ENCODE data around the gene COL23A1. TPM values are rescaled to one million over a fixed set of nuclear protein-coding genes. Genes with fewer than 3 reads are reported as not detected.

The COL23A1 gene
- total and polyA plus RNA-seq, 2 of the 13 experiments (the other 11 are each of a cell fraction or from before 2014, with no cell fraction given): not detected

DNA sequence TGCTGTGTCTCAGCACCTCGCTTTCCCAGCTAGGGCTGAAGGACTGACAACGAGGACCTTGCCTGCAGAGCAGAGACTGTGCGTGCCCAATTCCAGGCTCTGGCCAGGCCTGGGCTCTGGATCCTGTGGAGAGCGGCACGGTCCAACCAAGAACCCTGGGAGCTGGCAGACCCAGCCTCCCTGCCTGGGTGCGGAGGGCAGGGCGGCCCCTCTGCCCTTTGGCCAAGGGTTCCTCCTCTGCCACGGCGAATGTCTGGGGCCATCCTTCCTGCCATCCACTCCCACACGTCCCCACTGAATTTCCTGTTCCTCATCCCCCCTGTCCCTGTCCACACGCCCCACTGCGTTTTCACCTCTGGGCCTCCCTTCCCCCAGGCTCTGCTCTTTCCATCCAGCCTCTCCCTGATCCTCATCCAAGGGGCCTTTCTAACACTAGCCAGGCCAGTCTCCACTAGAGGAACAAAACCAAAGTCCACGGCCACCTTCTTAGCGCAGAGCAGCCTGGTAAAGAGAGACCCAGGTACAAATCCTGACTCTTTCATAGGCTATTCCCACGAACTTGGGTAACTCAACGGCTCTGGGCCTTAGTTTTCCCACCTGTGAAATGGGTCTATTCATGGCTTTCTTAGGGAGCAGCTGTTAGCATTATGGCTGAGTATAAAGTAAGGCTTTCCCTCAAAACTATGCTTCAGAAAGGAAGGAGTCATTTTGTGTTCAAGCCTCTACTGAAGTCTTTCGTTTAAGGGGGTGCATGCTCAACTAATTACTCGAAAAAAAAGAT lies 262.1 kb downstream of the COL23A1 start:
- Histone ChIP-seq H4K20me1 (ENCODE audit: insufficient read depth, low read length) (no peaks in the 10 kb centered on the region), H3K4me3 (replicated peaks in 1 of 3; ENCODE audit: insufficient read depth in 1 of 3, low read depth in 2 of 3, low read length in 3 of 3) (no peak overlapping the region), H3K9me3 (ENCODE audit: low read length) (no peaks in the 10 kb centered on the region), H2AFZ (ENCODE audit: low read length) (no peak overlapping the region), H3K9ac (ENCODE audit: insufficient read depth, low read depth, low read length) (no peak overlapping the region), H3K27ac (ENCODE audit: extremely low read length, insufficient read depth, low read length) (no peak overlapping the region), H3K36me3 (replicated peaks in 1 of 2; ENCODE audit: control insufficient read depth in 1 of 2, insufficient read depth in 2 of 2, low read length in 2 of 2) (no peaks in the 10 kb centered on the region), H3K27me3 (ENCODE audit: control insufficient read depth in 1 of 2, insufficient read depth in 2 of 2, low read length in 2 of 2) (peaks cover 3 to 38% of the 10 kb centered on the region in 2 experiments), H3K4me2 (ENCODE audit: low read depth, low read length) (no peak overlapping the region), H3K4me1 (ENCODE audit: insufficient read depth, low read length) (no peaks in the 10 kb centered on the region), H3K79me2 (ENCODE audit: insufficient read depth, low read length) (no peaks in the 10 kb centered on the region)
- TF ChIP-seq HES4 (CRISPR knock-in tag; IDR thresholded peaks at IDR 0.05; ENCODE audit: borderline replicate concordance) (no peak), ZNF629 (CRISPR knock-in tag; conservative IDR thresholded peaks at IDR 0.05) (peak; percentile 51), ZNF101 (CRISPR knock-in tag; IDR thresholded peaks at IDR 0.05; ENCODE audit: borderline replicate concordance, low read depth) (no peak), ARNT (IDR thresholded peaks at IDR 0.05) (no peak), SMARCE1 (IDR thresholded peaks at IDR 0.05; ENCODE audit: borderline replicate concordance) (no peak), RARA (CRISPR knock-in tag; IDR thresholded peaks at IDR 0.05) (no peak)
- TF ChIP-seq, protein P1, sequence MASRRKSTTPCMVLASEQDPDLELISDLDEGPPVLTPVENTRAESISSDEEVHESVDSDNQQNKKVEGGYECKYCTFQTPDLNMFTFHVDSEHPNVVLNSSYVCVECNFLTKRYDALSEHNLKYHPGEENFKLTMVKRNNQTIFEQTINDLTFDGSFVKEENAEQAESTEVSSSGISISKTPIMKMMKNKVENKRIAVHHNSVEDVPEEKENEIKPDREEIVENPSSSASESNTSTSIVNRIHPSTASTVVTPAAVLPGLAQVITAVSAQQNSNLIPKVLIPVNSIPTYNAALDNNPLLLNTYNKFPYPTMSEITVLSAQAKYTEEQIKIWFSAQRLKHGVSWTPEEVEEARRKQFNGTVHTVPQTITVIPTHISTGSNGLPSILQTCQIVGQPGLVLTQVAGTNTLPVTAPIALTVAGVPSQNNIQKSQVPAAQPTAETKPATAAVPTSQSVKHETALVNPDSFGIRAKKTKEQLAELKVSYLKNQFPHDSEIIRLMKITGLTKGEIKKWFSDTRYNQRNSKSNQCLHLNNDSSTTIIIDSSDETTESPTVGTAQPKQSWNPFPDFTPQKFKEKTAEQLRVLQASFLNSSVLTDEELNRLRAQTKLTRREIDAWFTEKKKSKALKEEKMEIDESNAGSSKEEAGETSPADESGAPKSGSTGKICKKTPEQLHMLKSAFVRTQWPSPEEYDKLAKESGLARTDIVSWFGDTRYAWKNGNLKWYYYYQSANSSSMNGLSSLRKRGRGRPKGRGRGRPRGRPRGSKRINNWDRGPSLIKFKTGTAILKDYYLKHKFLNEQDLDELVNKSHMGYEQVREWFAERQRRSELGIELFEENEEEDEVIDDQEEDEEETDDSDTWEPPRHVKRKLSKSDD (CRISPR knock-in tag; IDR thresholded peaks at IDR 0.05; ENCODE audit: low read depth): no peak
- TF ChIP-seq, protein P2, sequence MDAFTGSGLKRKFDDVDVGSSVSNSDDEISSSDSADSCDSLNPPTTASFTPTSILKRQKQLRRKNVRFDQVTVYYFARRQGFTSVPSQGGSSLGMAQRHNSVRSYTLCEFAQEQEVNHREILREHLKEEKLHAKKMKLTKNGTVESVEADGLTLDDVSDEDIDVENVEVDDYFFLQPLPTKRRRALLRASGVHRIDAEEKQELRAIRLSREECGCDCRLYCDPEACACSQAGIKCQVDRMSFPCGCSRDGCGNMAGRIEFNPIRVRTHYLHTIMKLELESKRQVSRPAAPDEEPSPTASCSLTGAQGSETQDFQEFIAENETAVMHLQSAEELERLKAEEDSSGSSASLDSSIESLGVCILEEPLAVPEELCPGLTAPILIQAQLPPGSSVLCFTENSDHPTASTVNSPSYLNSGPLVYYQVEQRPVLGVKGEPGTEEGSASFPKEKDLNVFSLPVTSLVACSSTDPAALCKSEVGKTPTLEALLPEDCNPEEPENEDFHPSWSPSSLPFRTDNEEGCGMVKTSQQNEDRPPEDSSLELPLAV (CRISPR knock-in tag; conservative IDR thresholded peaks at IDR 0.05; ENCODE audit: low read depth): no peak
- no peak for DNase-seq (ENCODE audit: low spot score)
- no TSS peak for BruUV-seq (replicated peaks)
- POLR2A ChIA-PET: no interaction called here
- intact Hi-C loops (cut with micrococcal nuclease; ENCODE audit: unreplicated experiment) (no loop called here), in situ Hi-C loops (cut with HindIII; ENCODE audit: extremely low pct_ligation_motif_present, low pct_unique_long_range_greater_than_20kb) (no loop called here)
- ATAC-seq: no peak
- WGBS (ENCODE audit: low lambda C conversion rate): 33% methylated on average over 14 of the region's 18 CpGs
- CTCF ChIA-PET (ENCODE audit: low intra/inter-chr PET ratio, low total read pairs): no interaction called here
- FAIRE-seq: no peak
